A673 (cell line): ENCODE measurements around the gene FMNL3. TPM values are rescaled to one million over a fixed set of nuclear protein-coding genes. Genes with fewer than 3 reads are reported as not detected.

Experiments
- BruUV-seq: library from RNA; stranded (reverse); fragments of 400-500 nt; replicated peaks from 2 replicates; lab custom pipeline; 2021; lab: Mats Ljungman, UMichigan
- CTCF ChIA-PET: fragments of 300-600 bp; sonication (Branson Sonifier 250); formaldehyde crosslinking; loops from one replicate; lab custom pipeline; 2022; ENCODE audit warnings: antibody characterized with exemption; lab: Charles Lee
- POLR2A ChIA-PET: fragments of 300-600 bp; sonication (Branson Sonifier 250); formaldehyde crosslinking; loops from one replicate; lab custom pipeline; 2022; ENCODE audit warnings: antibody characterized with exemption; ENCODE audit not compliant: low non-redundant PET; lab: Charles Lee
- DNase-seq: peaks from one replicate; pipeline ENCODE4 v3.0.0-alpha.2; 2015; ENCODE audit warnings: low spot score
- H3K27ac ChIP-seq: fragments of 200-600 bp; sonication (generic); 2 replicates; pipeline ENCODE4 v1.5.1; 2016; ENCODE audit warnings: mixed run types, low read depth, mild to moderate bottlenecking, mixed read lengths, antibody characterized with exemption, low read length; ENCODE audit not compliant: poor library complexity, severe bottlenecking
- H3K27me3 ChIP-seq: fragments of 200-600 bp; sonication (generic); replicated peaks from 2 replicates; pipeline ENCODE4 v1.6.1; 2017; ENCODE audit warnings: mixed run types, low read depth, mild to moderate bottlenecking, mixed read lengths, antibody characterized with exemption, low read length; ENCODE audit not compliant: insufficient read depth, poor library complexity
- H3K36me3 ChIP-seq: fragments of 200-600 bp; sonication (generic); 2 replicates; pipeline ENCODE4 v1.6.1; 2016; ENCODE audit warnings: mixed run types, mild to moderate bottlenecking, mixed read lengths, antibody characterized with exemption, low read length; ENCODE audit not compliant: insufficient read depth, poor library complexity, severe bottlenecking
- H3K4me1 ChIP-seq: fragments of 200-600 bp; sonication (generic); 2 replicates; pipeline ENCODE4 v1.6.1; 2017; ENCODE audit warnings: mixed run types, mild to moderate bottlenecking, mixed read lengths, antibody characterized with exemption, low read length; ENCODE audit not compliant: insufficient read depth, poor library complexity, severe bottlenecking
- H3K4me3 ChIP-seq: fragments of 200-600 bp; sonication (generic); 2 replicates; pipeline ENCODE4 v1.5.1; 2016; ENCODE audit warnings: low read depth, mixed run types, mild to moderate bottlenecking, mixed read lengths, low read length; ENCODE audit not compliant: poor library complexity, severe bottlenecking
- H3K9me3 ChIP-seq: fragments of 200-600 bp; sonication (generic); 2 replicates; pipeline ENCODE4 v1.6.1; 2016; ENCODE audit warnings: mixed run types, low read depth, mild to moderate bottlenecking, mixed read lengths, antibody characterized with exemption, low read length; ENCODE audit not compliant: poor library complexity, severe bottlenecking
- EZH2 ChIP-seq: fragments of 200-600 bp; sonication (generic); IDR thresholded peaks from 2 replicates; pipeline ENCODE4 v1.6.1; 2017; ENCODE audit warnings: borderline replicate concordance, low read depth, mild to moderate bottlenecking, mixed read lengths, antibody characterized with exemption, low read length; ENCODE audit not compliant: poor library complexity, severe bottlenecking
- intact Hi-C: fragments of 100-400 bp; cut with micrococcal nuclease; formaldehyde crosslinking; loops from one replicate; pipeline ENCODE4 v1.10.0; 2022; ENCODE audit not compliant: unreplicated experiment
- total RNA-seq: library from RNA; stranded (reverse); gene quantifications from 2 replicates; pipeline ENCODE4 v1.2.3, GENCODE V29; 2021
- TF ChIP-seq, protein P1 (sequence below): fragments of 300-800, 200-600 bp; sonication (generic); conservative IDR thresholded peaks from 2 replicates; pipeline ENCODE4 v1.5.1; 2017; ENCODE audit warnings: low read depth, mild to moderate bottlenecking, antibody characterized with exemption, low read length, moderate library complexity, mixed read lengths

FMNL3 gene
- total RNA-seq, 1 experiment from 2014 or later = 22.0 TPM

DNA sequence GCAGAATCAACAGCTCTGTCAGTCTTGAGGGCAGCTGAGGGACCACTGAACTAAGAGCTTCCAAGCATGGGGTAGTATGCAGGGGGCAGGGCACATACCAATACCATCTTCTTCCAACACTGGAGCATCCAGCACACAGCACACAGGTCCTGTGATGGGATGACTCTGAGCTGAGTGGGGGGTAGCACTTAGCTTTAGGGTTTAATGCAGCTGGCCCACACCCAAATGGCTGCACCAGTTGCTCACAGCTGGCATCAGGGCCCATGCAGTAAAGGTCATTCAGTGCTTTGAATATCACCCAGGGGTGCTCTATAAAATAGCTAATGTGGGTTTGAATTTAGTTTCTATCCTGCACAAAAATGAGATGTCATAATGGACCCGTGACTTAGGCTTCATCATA lies 103.5 kb downstream of the FMNL3 start:
- CTCF ChIA-PET = interaction anchor here (1.6 kb wide), 1 partner anchor 256 kb away, joined by 3 read pairs; no protein-coding TSS in a partner anchor

DNA sequence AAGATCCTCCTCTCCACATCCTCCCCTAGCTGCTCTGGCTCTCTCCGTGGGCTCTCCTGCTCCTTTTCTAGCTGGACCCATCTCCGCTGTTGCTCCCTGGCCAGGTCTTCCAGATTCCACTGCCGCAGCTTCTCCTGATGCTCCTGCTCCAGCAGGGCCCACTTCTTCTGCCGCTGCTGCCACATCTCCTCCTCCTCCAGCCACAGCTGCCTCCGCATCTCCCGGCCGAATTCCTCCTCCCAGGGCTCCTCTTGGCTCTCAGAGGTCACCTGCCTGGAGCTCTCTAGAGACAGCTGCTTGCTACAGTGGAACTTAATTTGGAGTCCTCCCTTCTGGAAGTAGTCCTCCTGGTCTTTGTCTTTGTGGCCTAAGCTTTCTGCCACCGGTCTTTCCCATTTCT lies 107.2 kb downstream of the FMNL3 start:
- no peaks in the 10 kb centered on the region for H3K36me3 ChIP-seq
- no peak for TF ChIP-seq EZH2
- TF ChIP-seq, protein P1, sequence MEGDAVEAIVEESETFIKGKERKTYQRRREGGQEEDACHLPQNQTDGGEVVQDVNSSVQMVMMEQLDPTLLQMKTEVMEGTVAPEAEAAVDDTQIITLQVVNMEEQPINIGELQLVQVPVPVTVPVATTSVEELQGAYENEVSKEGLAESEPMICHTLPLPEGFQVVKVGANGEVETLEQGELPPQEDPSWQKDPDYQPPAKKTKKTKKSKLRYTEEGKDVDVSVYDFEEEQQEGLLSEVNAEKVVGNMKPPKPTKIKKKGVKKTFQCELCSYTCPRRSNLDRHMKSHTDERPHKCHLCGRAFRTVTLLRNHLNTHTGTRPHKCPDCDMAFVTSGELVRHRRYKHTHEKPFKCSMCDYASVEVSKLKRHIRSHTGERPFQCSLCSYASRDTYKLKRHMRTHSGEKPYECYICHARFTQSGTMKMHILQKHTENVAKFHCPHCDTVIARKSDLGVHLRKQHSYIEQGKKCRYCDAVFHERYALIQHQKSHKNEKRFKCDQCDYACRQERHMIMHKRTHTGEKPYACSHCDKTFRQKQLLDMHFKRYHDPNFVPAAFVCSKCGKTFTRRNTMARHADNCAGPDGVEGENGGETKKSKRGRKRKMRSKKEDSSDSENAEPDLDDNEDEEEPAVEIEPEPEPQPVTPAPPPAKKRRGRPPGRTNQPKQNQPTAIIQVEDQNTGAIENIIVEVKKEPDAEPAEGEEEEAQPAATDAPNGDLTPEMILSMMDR = no peak
- CTCF ChIA-PET = no interaction called here
- no peak for DNase-seq
- no peaks in the 10 kb centered on the region for H3K4me1 ChIP-seq
- no peak overlapping the region for H3K4me3 ChIP-seq
- no peaks in the 10 kb centered on the region for H3K27me3 ChIP-seq
- POLR2A ChIA-PET = no interaction called here
- intact Hi-C loops = no loop called here
- no peaks in the 10 kb centered on the region for H3K9me3 ChIP-seq
- no peak overlapping the region for H3K27ac ChIP-seq
- BruUV-seq = no TSS peak

More for the DNA sequence above, 103.5 kb downstream of the FMNL3 start:
- Histone ChIP-seq H3K27me3 (no peaks in the 10 kb centered on the region), H3K36me3 (no peaks in the 10 kb centered on the region), H3K9me3 (no peaks in the 10 kb centered on the region), H3K4me3 (no peak overlapping the region), H3K4me1 (no peaks in the 10 kb centered on the region), H3K27ac (no peak overlapping the region)
- POLR2A ChIA-PET = no interaction called here
- DNase-seq = no peak
- TF ChIP-seq, protein P1 = no peak
- TF ChIP-seq EZH2 = no peak
- intact Hi-C loops = no loop called here
- BruUV-seq = no TSS peak

GRCh38 chr12:49598527-49598926 lies 108.7 kb downstream of the FMNL3 start:
- CTCF ChIA-PET = no interaction called here
- no peak for DNase-seq
- H3K4me3 ChIP-seq = no peak overlapping the region
- no peaks in the 10 kb centered on the region for H3K27me3 ChIP-seq
- intact Hi-C loops = no loop called here
- no peaks in the 10 kb centered on the region for H3K4me1 ChIP-seq
- no TSS peak for BruUV-seq
- TF ChIP-seq, protein P1 = no peak
- TF ChIP-seq EZH2 = no peak
- POLR2A ChIA-PET = no interaction called here
- H3K27ac ChIP-seq = no peak overlapping the region
- H3K36me3 ChIP-seq = no peaks in the 10 kb centered on the region
- H3K9me3 ChIP-seq = no peaks in the 10 kb centered on the region
